Renal cortex interstitium (tissue), 11 donors: Measurements from ENCODE around the gene ZNF263. TPM values are rescaled to one million over a fixed set of nuclear protein-coding genes. Genes with fewer than 3 reads are reported as not detected.
"Not testable (repeated sequence)": the region's sequence is repeated elsewhere in the genome, so short reads cannot be mapped to it uniquely, and the experiment has no call there.

Experiments used
- DNase-seq, 11 donors: peaks; one replicate each; pipeline ENCODE4 v3.0.0-alpha.2; 2013; ENCODE audit warnings: low read depth in 9 of 11, low spot score in 4 of 11; ENCODE audit errors: extremely low read depth in 1 of 11
- polyA plus RNA-seq, 3 donors: library from polyadenylated mRNA; unstranded; fragments of 120-200 nt; gene quantifications; one replicate each; pipeline ENCODE4 v1.2.1, GENCODE V29; 2013; ENCODE audit not compliant: insufficient read length in 3 of 3

The ZNF263 gene
- polyA plus RNA-seq, 3 donors = 46.9 to 50.4 (median 49.5) TPM

GRCh38 chr16:3259836-3260235, 23.5 kb upstream of the ZNF263 start:
- DNase-seq = no peak

- DNase-seq = no peak
Observed at GRCh38 chr16:3262517-3262916, 20.8 kb upstream of the ZNF263 start.

GRCh38 chr16:3264137-3265036, 18.9 kb upstream of the ZNF263 start:
- DNase-seq = peak; percentile 85 to 97 (median 96)

GRCh38 chr16:3266873-3267537, 16.3 kb upstream of the ZNF263 start:
- peak in 1 of 11 donors; percentile 26 for DNase-seq

GRCh38 chr16:3268294-3268693, 15.0 kb upstream of the ZNF263 start:
- DNase-seq = no peak

- DNase-seq = not testable (repeated sequence)
Observed at GRCh38 chr16:3270718-3271117, 12.6 kb upstream of the ZNF263 start.

- DNase-seq = not testable (repeated sequence)
Observed at GRCh38 chr16:3271281-3271680, 12.0 kb upstream of the ZNF263 start.

- DNase-seq = peak in 3 of 11 donors; percentile 20 to 26 (median 25)
Observed at GRCh38 chr16:3274490-3274889, 8.8 kb upstream of the ZNF263 start.

- DNase-seq = no peak
Observed at GRCh38 chr16:3274947-3275346, 8.3 kb upstream of the ZNF263 start.

- no peak for DNase-seq
Observed at GRCh38 chr16:3276679-3277078, 6.6 kb upstream of the ZNF263 start.

GRCh38 chr16:3281222-3281820, 2.0 kb upstream of the ZNF263 start:
- DNase-seq = no peak

- DNase-seq = peak in 3 of 11 donors; percentile 13 to 56 (median 52)
Observed at GRCh38 chr16:3282103-3282729, 1.1 kb upstream of the ZNF263 start.

- no peak for DNase-seq
Observed at GRCh38 chr16:3283543-3284447, 504 bp downstream of the ZNF263 start.

- no peak for DNase-seq
Observed at GRCh38 chr16:3285131-3285530, 1.8 kb downstream of the ZNF263 start.

- DNase-seq = no peak
Observed at GRCh38 chr16:3289998-3290673, 6.8 kb downstream of the ZNF263 start.

GRCh38 chr16:3292604-3293003, 9.3 kb downstream of the ZNF263 start:
- DNase-seq = no peak

- DNase-seq = no peak
Observed at GRCh38 chr16:3295209-3295608, 11.9 kb downstream of the ZNF263 start.

GRCh38 chr16:3295783-3296182, 12.5 kb downstream of the ZNF263 start:
- no peak for DNase-seq
